NOMO-1 (cell line): Measurements from ENCODE around the gene IFNL3.
A peak's percentile ranks its signal among the peaks of the same experiment; 100 is the strongest.
"Not testable (repeated sequence)": the region's sequence is repeated elsewhere in the genome, so short reads cannot be mapped to it uniquely, and the experiment has no call there.

ENCODE experiments used
- DNase-seq, 2 experiments: peaks; one replicate each; lab custom pipeline; 2025; ENCODE audit not compliant: unreplicated experiment in 2 of 2; lab: John Stamatoyannopoulos, UW

Gene IFNL3

GRCh38 chr19:39253374-39254149 lies 8.8 kb upstream of the IFNL3 start:
- no peak for DNase-seq

- no peak for DNase-seq
Measured at GRCh38 chr19:39252458-39252857, 7.7 kb upstream of the IFNL3 start.

- DNase-seq = no peak
Measured at GRCh38 chr19:39251846-39252245, 7.0 kb upstream of the IFNL3 start.

GRCh38 chr19:39251081-39251480 lies 6.3 kb upstream of the IFNL3 start:
- no peak for DNase-seq

- no peak for DNase-seq
Measured at GRCh38 chr19:39248806-39249205, 4.0 kb upstream of the IFNL3 start, which contains the start of gene IFNL4. IFNL4 (minus strand) TSS chr19:39248856.

- DNase-seq = no peak
Measured at GRCh38 chr19:39247701-39248664, 3.2 kb upstream of the IFNL3 start.

GRCh38 chr19:39246951-39247669 lies 2.3 kb upstream of the IFNL3 start:
- DNase-seq = no peak

GRCh38 chr19:39245166-39245565 lies 360 bp upstream of the IFNL3 start:
- DNase-seq = not testable (repeated sequence)

GRCh38 chr19:39243741-39244140 lies 1.1 kb downstream of the IFNL3 start:
- not testable (repeated sequence) for DNase-seq

GRCh38 chr19:39240421-39240820 lies 4.4 kb downstream of the IFNL3 start:
- DNase-seq = no peak

GRCh38 chr19:39238944-39239343 lies 5.9 kb downstream of the IFNL3 start:
- DNase-seq = no peak

GRCh38 chr19:39238209-39238608 lies 6.6 kb downstream of the IFNL3 start:
- no peak for DNase-seq

GRCh38 chr19:39237200-39238184 lies 7.3 kb downstream of the IFNL3 start:
- DNase-seq = peak; percentile 19 to 28

GRCh38 chr19:39236527-39236926 lies 8.3 kb downstream of the IFNL3 start:
- no peak for DNase-seq

- DNase-seq = no peak
Measured at GRCh38 chr19:39232708-39233107, 12.1 kb downstream of the IFNL3 start.

GRCh38 chr19:39230096-39230764 lies 14.6 kb downstream of the IFNL3 start:
- DNase-seq = no peak

- DNase-seq = peak in 1 of 2 experiments; percentile 57
Measured at GRCh38 chr19:39224910-39225309, 19.9 kb downstream of the IFNL3 start.

- no peak for DNase-seq
Measured at GRCh38 chr19:39223703-39224279, 21.0 kb downstream of the IFNL3 start.

- not testable (repeated sequence) for DNase-seq
Measured at GRCh38 chr19:39219108-39219507, 25.7 kb downstream of the IFNL3 start.
